CD14-positive monocyte (primary cell): ENCODE measurements around the gene KIF21B. TPM values are rescaled to one million over a fixed set of nuclear protein-coding genes. Genes with fewer than 3 reads are reported as not detected.

Source experiments
- DNase-seq, 3 donors: peaks; one replicate each; pipeline ENCODE4 v3.0.0-alpha.2; 2011 to 2022
- H2AFZ ChIP-seq: 2 replicates; pipeline ENCODE4 v1.6.0; 2012; ENCODE audit warnings: mild to moderate bottlenecking, low read depth, low read length, inconsistent platforms; ENCODE audit not compliant: insufficient read depth, poor library complexity, severe bottlenecking
- H3K27ac ChIP-seq, 2 donors: 1 replicate in 1 of 2; 2 replicates in 1 of 2; pipeline ENCODE4 v1.5.1; 2012 to 2013; ENCODE audit warnings: low read length in 2 of 2, control low read depth in 1 of 2, inconsistent platforms in 1 of 2, low read depth in 1 of 2, mild to moderate bottlenecking in 1 of 2
- H3K27me3 ChIP-seq, 2 donors: one replicate each; pipeline versions ENCODE4 v1.6.0 to v1.6.1; 2011 to 2013; ENCODE audit warnings: low read length in 2 of 2; ENCODE audit not compliant: control insufficient read depth in 2 of 2, insufficient read depth in 2 of 2
- H3K36me3 ChIP-seq, 2 donors: replicated peaks in 1 of 2; 1 replicate in 1 of 2; 2 replicates in 1 of 2; pipeline versions ENCODE4 v1.5.1 to v1.6.1; 2012 to 2013; ENCODE audit warnings: low read length in 2 of 2, control low read depth in 1 of 2, inconsistent platforms in 1 of 2, mild to moderate bottlenecking in 1 of 2; ENCODE audit not compliant: insufficient read depth in 2 of 2, control insufficient read depth in 1 of 2
- H3K4me1 ChIP-seq, 2 donors: 1 replicate in 1 of 2; 2 replicates in 1 of 2; pipeline versions ENCODE4 v1.5.1 to v1.6.1; 2012 to 2013; ENCODE audit warnings: low read length in 2 of 2, control low read depth in 1 of 2, inconsistent platforms in 1 of 2, mild to moderate bottlenecking in 1 of 2, moderate library complexity in 1 of 2; ENCODE audit not compliant: insufficient read depth in 2 of 2, control insufficient read depth in 1 of 2
- H3K4me2 ChIP-seq: replicated peaks from 2 replicates; pipeline ENCODE3; 2012; ENCODE audit warnings: low read length, moderate library complexity, mild to moderate bottlenecking; ENCODE audit not compliant: poor library complexity, severe bottlenecking; ENCODE audit errors: extremely low read depth
- H3K4me3 ChIP-seq, 3 experiments: fragments of 200-600 bp in 1 of 3; sonication (generic) in 1 of 3; replicated peaks in 1 of 3; 1 replicate in 2 of 3; 2 replicates in 1 of 3; pipeline ENCODE4 v1.5.1; 2011 to 2013; ENCODE audit warnings: low read length in 3 of 3, mild to moderate bottlenecking in 3 of 3, control low read depth in 2 of 3, low read depth in 2 of 3, inconsistent platforms in 1 of 3, moderate library complexity in 1 of 3
- H3K79me2 ChIP-seq: 2 replicates; pipeline ENCODE4 v1.6.0; 2012; ENCODE audit warnings: mild to moderate bottlenecking, control low read depth, inconsistent platforms, low read length, moderate library complexity; ENCODE audit not compliant: insufficient read depth
- H3K9ac ChIP-seq: 2 replicates; pipeline ENCODE4 v1.6.0; 2017; ENCODE audit warnings: low read length, mild to moderate bottlenecking; ENCODE audit not compliant: insufficient read depth, poor library complexity, severe bottlenecking
- H3K9me3 ChIP-seq, 2 donors: replicated peaks in 1 of 2; 1 replicate in 1 of 2; 2 replicates in 1 of 2; pipeline versions ENCODE4 v1.5.1 to v1.6.1; 2012 to 2013; ENCODE audit warnings: low read length in 2 of 2, control low read depth in 1 of 2; ENCODE audit not compliant: control insufficient read depth in 1 of 2, insufficient read depth in 1 of 2
- H4K20me1 ChIP-seq: 2 replicates; pipeline ENCODE4 v1.6.0; 2012; ENCODE audit warnings: mild to moderate bottlenecking, low read length, control low read depth, moderate library complexity; ENCODE audit not compliant: insufficient read depth
- H3K27ac Mint-ChIP-seq, 7 donors: one replicate each; pipeline ENCODE4 v1.8.0; 2020; ENCODE audit warnings: mild to moderate bottlenecking in 7 of 7, mixed read lengths in 7 of 7, moderate library complexity in 6 of 7, inconsistent platforms in 2 of 7
- H3K27me3 Mint-ChIP-seq, 3 donors: one replicate each; pipeline ENCODE4 v1.8.0; 2021 to 2022; ENCODE audit warnings: low read depth in 3 of 3, mild to moderate bottlenecking in 3 of 3, mixed read lengths in 3 of 3, moderate library complexity in 3 of 3, inconsistent platforms in 1 of 3
- H3K36me3 Mint-ChIP-seq, 2 donors: one replicate each; pipeline ENCODE4 v1.8.0; 2020; ENCODE audit warnings: mixed read lengths in 2 of 2, inconsistent platforms in 1 of 2, mild to moderate bottlenecking in 1 of 2
- H3K4me1 Mint-ChIP-seq: one replicate; pipeline ENCODE4 v1.8.0; 2020; ENCODE audit warnings: mild to moderate bottlenecking, mixed read lengths
- H3K4me3 Mint-ChIP-seq, 2 donors: one replicate each; pipeline ENCODE4 v1.8.0; 2020; ENCODE audit warnings: mild to moderate bottlenecking in 2 of 2, mixed read lengths in 2 of 2, moderate library complexity in 1 of 2
- H3K9me3 Mint-ChIP-seq, 7 donors: one replicate each; pipeline ENCODE4 v1.8.0; 2020 to 2022; ENCODE audit warnings: mixed read lengths in 7 of 7, mild to moderate bottlenecking in 6 of 7, moderate library complexity in 6 of 7, inconsistent platforms in 2 of 7
- WGBS: methylation state at CpG from one replicate; pipeline ENCODE4 v1.1.5; 2013; ENCODE audit warnings: missing lambda C conversion rate; ENCODE audit not compliant: insufficient coverage; 5-methylcytosine and 5-hydroxymethylcytosine counted together
- intact Hi-C, 2 donors: fragments of 100-400 bp; cut with micrococcal nuclease; formaldehyde crosslinking; loops; one replicate each; pipeline versions ENCODE4 v1.15.0 to v1.15.1; 2023
- polyA plus RNA-seq, 3 donors: library from polyadenylated mRNA; depleted of rRNA in 1 of 3; unstranded in 2 of 3; stranded (reverse) in 1 of 3; fragments of 300-500 nt in 2 of 3; fragments of >200 nt in 1 of 3; fragmentation: Illumina TruSeq in 2 of 3; gene quantifications; 1 replicate in 2 of 3; 2 replicates in 1 of 3; pipeline ENCODE4 v1.2.3, GENCODE V29; 2012 to 2021
- TF ChIP-seq, protein P1 (sequence below): fragments of 200-600 bp; IDR thresholded peaks from one replicate; pipeline ENCODE4 v1.8.0; 2022; ENCODE audit warnings: antibody characterized with exemption, mild to moderate bottlenecking

The KIF21B gene
- polyA plus RNA-seq, 3 donors, result 0.18 to 9.8 (median 0.30) TPM

DNA sequence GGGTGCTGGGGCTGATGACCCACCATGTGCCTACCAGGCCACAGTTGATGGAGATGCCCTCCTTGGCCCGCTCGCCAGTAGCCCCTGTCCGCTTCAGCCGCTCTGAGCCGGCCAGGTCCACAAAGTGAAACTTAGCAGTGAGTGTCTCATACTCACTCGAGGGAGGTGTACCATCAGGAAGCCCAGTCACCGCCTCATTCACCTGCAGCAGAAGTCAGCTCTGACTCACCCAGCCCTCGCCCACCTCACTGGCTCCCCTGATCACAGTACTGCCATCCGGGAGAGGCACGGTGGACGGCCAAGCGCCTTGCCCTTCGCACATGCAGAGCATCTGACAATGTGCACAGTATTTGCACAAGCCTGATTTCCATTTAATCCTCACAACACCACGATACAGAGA is 18.8 kb downstream of the KIF21B start:
- DNase-seq, result no peak
- no peak overlapping the region for H3K27ac ChIP-seq
- H3K27ac Mint-ChIP-seq, result no peak overlapping the region
- TF ChIP-seq, protein P1, sequence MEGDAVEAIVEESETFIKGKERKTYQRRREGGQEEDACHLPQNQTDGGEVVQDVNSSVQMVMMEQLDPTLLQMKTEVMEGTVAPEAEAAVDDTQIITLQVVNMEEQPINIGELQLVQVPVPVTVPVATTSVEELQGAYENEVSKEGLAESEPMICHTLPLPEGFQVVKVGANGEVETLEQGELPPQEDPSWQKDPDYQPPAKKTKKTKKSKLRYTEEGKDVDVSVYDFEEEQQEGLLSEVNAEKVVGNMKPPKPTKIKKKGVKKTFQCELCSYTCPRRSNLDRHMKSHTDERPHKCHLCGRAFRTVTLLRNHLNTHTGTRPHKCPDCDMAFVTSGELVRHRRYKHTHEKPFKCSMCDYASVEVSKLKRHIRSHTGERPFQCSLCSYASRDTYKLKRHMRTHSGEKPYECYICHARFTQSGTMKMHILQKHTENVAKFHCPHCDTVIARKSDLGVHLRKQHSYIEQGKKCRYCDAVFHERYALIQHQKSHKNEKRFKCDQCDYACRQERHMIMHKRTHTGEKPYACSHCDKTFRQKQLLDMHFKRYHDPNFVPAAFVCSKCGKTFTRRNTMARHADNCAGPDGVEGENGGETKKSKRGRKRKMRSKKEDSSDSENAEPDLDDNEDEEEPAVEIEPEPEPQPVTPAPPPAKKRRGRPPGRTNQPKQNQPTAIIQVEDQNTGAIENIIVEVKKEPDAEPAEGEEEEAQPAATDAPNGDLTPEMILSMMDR, result no peak
- H3K27me3 Mint-ChIP-seq, result peaks cover 0 to 4% (median 0%) of the 10 kb centered on the region in 3 donors
- WGBS, result 97% methylated on average over 14 of the region's 14 CpGs
- H3K4me3 Mint-ChIP-seq, result no peak overlapping the region
- no peaks in the 10 kb centered on the region for H3K9me3 ChIP-seq
- H3K36me3 ChIP-seq, result peaks cover 60 to 84% of the 10 kb centered on the region in 2 donors
- H3K4me1 ChIP-seq, result no peaks in the 10 kb centered on the region
- peaks cover 53% of the 10 kb centered on the region for H4K20me1 ChIP-seq
- no peak overlapping the region for H3K9ac ChIP-seq
- peaks cover 9% of the 10 kb centered on the region for H3K79me2 ChIP-seq
- H3K4me1 Mint-ChIP-seq, result peaks cover 4% of the 10 kb centered on the region
- no peak overlapping the region for H2AFZ ChIP-seq
- intact Hi-C loops, result no loop called here
- no peaks in the 10 kb centered on the region for H3K9me3 Mint-ChIP-seq
- no peak overlapping the region for H3K4me3 ChIP-seq
- peaks cover 28 to 56% of the 10 kb centered on the region in 2 donors for H3K36me3 Mint-ChIP-seq
- no peak overlapping the region for H3K4me2 ChIP-seq
- no peaks in the 10 kb centered on the region for H3K27me3 ChIP-seq

- H3K9me3 ChIP-seq, result no peaks in the 10 kb centered on the region
- DNase-seq, result no peak
- no peaks in the 10 kb centered on the region for H3K27me3 ChIP-seq
- 100% methylated on average over 5 of the region's 6 CpGs for WGBS
- Mint-ChIP-seq H3K4me3 (no peak overlapping the region), H3K27ac (no peak overlapping the region), H3K9me3 (no peaks in the 10 kb centered on the region), H3K27me3 (peaks cover 0 to 4% (median 0%) of the 10 kb centered on the region in 3 donors), H3K4me1 (no peaks in the 10 kb centered on the region), H3K36me3 (peaks cover 29 to 59% of the 10 kb centered on the region in 2 donors)
- H2AFZ ChIP-seq, result no peak overlapping the region
- H3K79me2 ChIP-seq, result peaks cover 7% of the 10 kb centered on the region
- no peaks in the 10 kb centered on the region for H3K4me1 ChIP-seq
- intact Hi-C loops, result no loop called here
- peaks cover 47% of the 10 kb centered on the region for H4K20me1 ChIP-seq
- peaks cover 66 to 88% of the 10 kb centered on the region in 2 donors for H3K36me3 ChIP-seq
- H3K27ac ChIP-seq, result no peak overlapping the region
- H3K4me2 ChIP-seq, result no peak overlapping the region
- no peak overlapping the region for H3K9ac ChIP-seq
- H3K4me3 ChIP-seq, result no peak overlapping the region
- TF ChIP-seq, protein P1, result no peak
Measured at GRCh38 chr1:201004154-201004553, 19.4 kb downstream of the KIF21B start.
